CD4-positive, alpha-beta T cell treated with Interleukin-4 for 4 hours (primary cell): ENCODE results near the gene FKBP1B.
A peak's percentile ranks its signal among the peaks of the same experiment; 100 is the strongest.
"Not testable (repeated sequence)": the region's sequence is repeated elsewhere in the genome, so short reads cannot be mapped to it uniquely, and the experiment has no call there.

Source experiments
- DNase-seq: peaks from one replicate; pipeline ENCODE4 v3.0.0-alpha.2; 2020

Gene FKBP1B

GRCh38 chr2:24049485-24050021, at the start of gene FKBP1B:
Gene FKBP1B (plus strand): TSS chr2:24049741. CDS start chr2:24049850, 109 bp downstream.
- DNase-seq = peak; percentile 34

GRCh38 chr2:24007693-24008092, 41.8 kb upstream of the FKBP1B start:
- DNase-seq = no peak

GRCh38 chr2:24008672-24009366, 40.7 kb upstream of the FKBP1B start:
- DNase-seq = no peak

GRCh38 chr2:24009367-24009679, 40.2 kb upstream of the FKBP1B start:
- no peak for DNase-seq

- DNase-seq = no peak
These were observed 39.7 kb upstream of the FKBP1B start, which contains the start of gene MFSD2B for GRCh38 chr2:24009680-24010476. Gene MFSD2B (plus strand): TSS chr2:24010085. CDS start chr2:24010097, 12 bp downstream.

- DNase-seq = no peak
These were observed 38.9 kb upstream of the FKBP1B start for GRCh38 chr2:24010477-24011249.

- DNase-seq = no peak
These were observed 38.1 kb upstream of the FKBP1B start for GRCh38 chr2:24011250-24012104.

- no peak for DNase-seq
These were observed 36.9 kb upstream of the FKBP1B start for GRCh38 chr2:24012521-24013188.

GRCh38 chr2:24014902-24015301, 34.6 kb upstream of the FKBP1B start:
- not testable (repeated sequence) for DNase-seq

GRCh38 chr2:24015562-24016375, 33.8 kb upstream of the FKBP1B start:
- no peak for DNase-seq

GRCh38 chr2:24016376-24016761, 33.2 kb upstream of the FKBP1B start:
- no peak for DNase-seq

GRCh38 chr2:24016853-24017703, 32.5 kb upstream of the FKBP1B start:
- no peak for DNase-seq

- no peak for DNase-seq
These were observed 31.8 kb upstream of the FKBP1B start for GRCh38 chr2:24017711-24018110.

GRCh38 chr2:24018241-24018640, 31.3 kb upstream of the FKBP1B start:
- no peak for DNase-seq

GRCh38 chr2:24019729-24020128, 29.8 kb upstream of the FKBP1B start:
- no peak for DNase-seq

- DNase-seq = no peak
These were observed 29.3 kb upstream of the FKBP1B start for GRCh38 chr2:24020244-24020643.

GRCh38 chr2:24021122-24021998, 28.2 kb upstream of the FKBP1B start:
- DNase-seq = no peak

GRCh38 chr2:24022324-24022974, 27.1 kb upstream of the FKBP1B start:
- DNase-seq = no peak
